ENCODE results near the gene AMOTL2.

The AMOTL2 gene

DNA sequence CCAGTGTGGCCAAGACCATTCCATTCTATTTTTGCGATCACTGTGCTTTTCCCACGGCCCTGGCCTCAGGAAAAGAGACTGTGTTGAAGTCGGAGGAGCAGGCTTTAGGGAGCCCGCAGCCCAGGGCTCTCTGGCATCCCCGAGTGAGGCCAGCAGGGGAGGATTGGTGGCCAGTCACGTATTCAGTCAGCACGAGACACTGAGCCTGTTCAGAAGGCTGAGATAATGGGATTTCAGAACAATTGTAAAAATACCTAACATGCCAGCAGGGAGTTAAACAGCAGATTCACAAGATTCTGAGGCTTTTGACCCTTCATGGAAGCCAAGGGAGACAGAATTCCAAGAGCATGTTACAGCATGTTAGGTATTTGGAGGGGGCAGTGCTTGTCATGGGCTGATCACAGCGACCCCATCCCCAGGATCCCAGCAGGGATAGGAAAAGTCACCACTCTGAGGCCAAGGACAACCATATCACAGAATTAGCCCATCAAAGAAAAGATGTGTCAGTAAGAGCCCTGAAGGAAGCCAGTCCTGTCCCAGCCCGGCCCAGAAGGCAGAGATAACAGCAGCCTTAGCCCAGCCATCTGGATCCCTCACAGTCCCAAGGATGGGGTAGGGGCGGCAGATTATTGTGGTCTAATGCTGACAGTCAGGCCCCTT is 40.6 kb downstream of the AMOTL2 start:
- TF ChIP-seq, protein P1, sequence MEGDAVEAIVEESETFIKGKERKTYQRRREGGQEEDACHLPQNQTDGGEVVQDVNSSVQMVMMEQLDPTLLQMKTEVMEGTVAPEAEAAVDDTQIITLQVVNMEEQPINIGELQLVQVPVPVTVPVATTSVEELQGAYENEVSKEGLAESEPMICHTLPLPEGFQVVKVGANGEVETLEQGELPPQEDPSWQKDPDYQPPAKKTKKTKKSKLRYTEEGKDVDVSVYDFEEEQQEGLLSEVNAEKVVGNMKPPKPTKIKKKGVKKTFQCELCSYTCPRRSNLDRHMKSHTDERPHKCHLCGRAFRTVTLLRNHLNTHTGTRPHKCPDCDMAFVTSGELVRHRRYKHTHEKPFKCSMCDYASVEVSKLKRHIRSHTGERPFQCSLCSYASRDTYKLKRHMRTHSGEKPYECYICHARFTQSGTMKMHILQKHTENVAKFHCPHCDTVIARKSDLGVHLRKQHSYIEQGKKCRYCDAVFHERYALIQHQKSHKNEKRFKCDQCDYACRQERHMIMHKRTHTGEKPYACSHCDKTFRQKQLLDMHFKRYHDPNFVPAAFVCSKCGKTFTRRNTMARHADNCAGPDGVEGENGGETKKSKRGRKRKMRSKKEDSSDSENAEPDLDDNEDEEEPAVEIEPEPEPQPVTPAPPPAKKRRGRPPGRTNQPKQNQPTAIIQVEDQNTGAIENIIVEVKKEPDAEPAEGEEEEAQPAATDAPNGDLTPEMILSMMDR (IDR thresholded peaks at IDR 0.05; ENCODE audit: control insufficient read depth, insufficient read depth, low read depth, low read length, missing control alignments): peak; percentile 58
- peak; percentile 90 for DNase-seq (ENCODE audit: low read depth)
- no peak overlapping the region for H3K4me3 ChIP-seq (ENCODE audit: control insufficient read depth, low read depth, low read length)

DNA sequence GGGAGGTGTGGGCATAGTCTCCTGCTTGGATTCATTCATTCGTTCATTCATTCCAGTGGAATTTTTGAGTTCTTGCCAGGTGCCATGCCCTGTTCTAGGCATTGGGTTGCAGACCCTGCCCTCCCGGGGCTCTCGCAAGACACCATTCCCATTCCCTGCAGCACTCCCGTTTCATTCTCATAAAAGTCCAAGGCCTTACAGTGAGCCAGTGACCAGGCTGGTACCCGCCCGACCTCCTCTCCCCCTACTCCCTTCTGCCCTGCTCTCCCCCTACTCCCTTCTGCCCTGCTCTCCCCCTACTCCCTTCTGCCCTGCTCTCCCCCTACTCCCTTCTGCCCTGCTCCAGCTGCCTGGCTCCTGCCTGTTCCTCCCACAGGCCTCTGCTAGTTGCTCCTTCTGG is 41.9 kb downstream of the AMOTL2 start:
- H3K4me3 ChIP-seq (ENCODE audit: control insufficient read depth, low read depth, low read length): no peak overlapping the region
- TF ChIP-seq, protein P1 (IDR thresholded peaks at IDR 0.05; ENCODE audit: control insufficient read depth, insufficient read depth, low read depth, low read length, missing control alignments): no peak
- DNase-seq (ENCODE audit: low read depth): no peak

DNA sequence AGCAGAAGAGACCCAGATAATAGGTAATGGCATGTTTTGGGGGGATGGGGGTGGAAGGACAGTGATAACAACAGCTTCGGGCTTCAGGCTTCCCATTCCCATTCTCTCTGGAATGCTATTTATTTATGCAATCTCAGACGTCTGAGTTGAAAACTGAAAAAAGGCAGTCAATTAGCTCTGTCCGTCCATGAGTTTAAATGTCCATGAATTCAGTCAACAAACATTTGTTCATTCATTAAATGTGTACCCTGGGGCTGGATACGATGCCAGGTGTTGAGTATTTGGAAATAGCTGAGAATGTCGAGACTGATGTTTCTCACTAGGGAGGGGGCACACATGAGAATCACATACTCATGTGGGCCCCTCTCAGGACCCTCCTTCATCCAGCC is 42.4 kb downstream of the AMOTL2 start:
- TF ChIP-seq, protein P1 (IDR thresholded peaks at IDR 0.05; ENCODE audit: control insufficient read depth, insufficient read depth, low read depth, low read length, missing control alignments): no peak
- DNase-seq (ENCODE audit: low read depth): no peak
- no peak overlapping the region for H3K4me3 ChIP-seq (ENCODE audit: control insufficient read depth, low read depth, low read length)

DNA sequence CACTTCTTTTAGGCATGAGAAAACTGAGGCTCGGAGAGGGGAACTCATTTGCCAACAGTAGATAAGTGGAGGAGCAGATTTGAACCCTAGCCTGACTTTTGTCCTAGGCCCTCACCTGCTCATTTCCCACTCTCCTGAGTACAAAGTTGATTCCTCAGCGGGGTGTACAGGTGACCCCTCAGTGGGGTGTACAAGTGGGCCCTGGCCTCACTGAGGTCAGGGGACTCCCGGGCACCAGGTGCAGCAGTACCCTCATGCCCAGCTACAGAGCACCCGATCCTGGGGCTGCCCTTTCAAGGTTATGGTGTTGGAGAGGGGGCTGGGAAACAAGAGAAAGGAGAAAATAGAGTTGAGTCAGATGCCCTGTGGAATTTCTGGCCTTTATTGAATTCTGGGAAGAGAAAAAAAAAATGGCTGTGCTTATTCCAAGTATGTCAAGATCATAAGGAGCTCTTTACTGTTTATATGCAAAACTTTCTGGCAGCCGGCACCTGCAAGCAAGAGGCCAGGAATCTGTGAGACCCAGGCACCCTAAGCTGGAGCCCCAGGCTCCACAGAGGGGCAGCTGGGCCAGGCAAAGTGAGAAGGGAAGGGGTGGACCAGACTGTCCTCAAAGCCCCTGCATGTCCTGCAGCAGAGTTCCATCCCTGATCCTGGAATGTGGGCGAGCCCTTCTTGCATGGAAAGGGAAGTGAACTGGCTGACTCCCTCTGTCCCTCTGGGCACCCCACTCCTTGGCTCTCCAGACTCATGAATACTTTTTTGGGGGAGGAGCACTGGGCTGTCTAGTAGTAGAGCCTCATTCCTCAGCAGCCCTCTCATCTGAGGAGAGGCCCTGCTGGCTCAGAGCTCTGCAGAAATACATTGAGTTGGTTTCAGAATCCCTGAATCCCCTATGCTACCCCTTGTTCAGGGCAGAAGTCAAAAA is 43.1 kb downstream of the AMOTL2 start:
- TF ChIP-seq, protein P1 (IDR thresholded peaks at IDR 0.05; ENCODE audit: control insufficient read depth, insufficient read depth, low read depth, low read length, missing control alignments): no peak
- H3K4me3 ChIP-seq (ENCODE audit: control insufficient read depth, low read depth, low read length): no peak overlapping the region
- DNase-seq (ENCODE audit: low read depth): peak; percentile 70

DNA sequence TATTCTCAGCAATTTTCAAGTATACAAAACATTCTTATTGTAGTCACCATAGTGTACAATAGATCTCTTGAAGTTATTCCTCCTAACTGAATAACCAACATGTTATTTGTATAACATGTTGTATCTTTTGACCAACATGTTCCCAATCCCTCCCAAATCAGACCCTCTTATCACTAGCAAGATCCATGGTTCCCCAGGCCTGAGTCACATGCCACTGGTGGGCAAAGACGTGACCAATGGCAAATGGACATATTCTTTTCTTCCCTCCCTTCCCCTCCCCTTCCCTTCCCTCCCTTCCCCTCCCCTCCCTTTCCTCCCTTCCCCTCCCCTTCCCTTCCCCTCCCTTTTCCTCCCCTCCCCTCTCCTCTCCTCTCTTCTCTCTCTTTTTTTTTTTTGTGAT is 45.4 kb downstream of the AMOTL2 start:
- TF ChIP-seq, protein P1 (IDR thresholded peaks at IDR 0.05; ENCODE audit: control insufficient read depth, insufficient read depth, low read depth, low read length, missing control alignments): no peak
- no peak for DNase-seq (ENCODE audit: low read depth)
- no peak overlapping the region for H3K4me3 ChIP-seq (ENCODE audit: control insufficient read depth, low read depth, low read length)

DNA sequence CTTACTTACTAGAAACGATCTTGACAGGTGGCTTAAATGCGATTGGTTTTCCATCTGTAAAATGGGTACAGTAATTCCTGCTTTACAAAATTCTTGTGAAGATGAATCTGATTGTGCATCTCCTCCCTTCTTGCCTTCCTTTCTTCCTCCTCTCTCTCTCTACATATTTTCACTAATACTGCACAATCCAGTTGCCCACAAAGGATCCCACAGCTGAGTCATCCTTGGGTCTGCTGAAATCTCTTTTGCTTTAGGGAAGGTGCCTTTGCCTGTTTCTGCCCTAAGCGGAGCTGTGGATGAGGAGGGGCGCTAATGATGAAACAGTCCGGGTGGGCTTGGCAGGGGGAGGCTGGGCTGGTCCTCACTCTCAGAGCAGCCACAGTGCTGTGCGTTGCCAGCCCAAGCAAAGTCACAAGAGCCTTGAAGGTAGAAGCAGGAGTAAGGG is 46.1 kb downstream of the AMOTL2 start:
- DNase-seq (ENCODE audit: low read depth): peak; percentile 86
- H3K4me3 ChIP-seq (ENCODE audit: control insufficient read depth, low read depth, low read length): no peak overlapping the region
- TF ChIP-seq, protein P1 (IDR thresholded peaks at IDR 0.05; ENCODE audit: control insufficient read depth, insufficient read depth, low read depth, low read length, missing control alignments): no peak
